Transverse colon (tissue), 3 donors: ENCODE data around the gene EPHA8.

ENCODE experiments used
- CTCF ChIP-seq, 5 experiments: fragments of 200-600 bp in 3 of 5; fragments of 450-650 bp in 2 of 5; sonication (generic) in 3 of 5; IDR thresholded peaks; 1 replicate in 2 of 5; 2 replicates in 3 of 5; pipeline ENCODE4 v1.5.1; 2016 to 2017; ENCODE audit warnings: antibody characterized with exemption in 5 of 5, inconsistent platforms in 3 of 5, mild to moderate bottlenecking in 2 of 5, moderate library complexity in 1 of 5
- POLR2A ChIP-seq: fragments of 450-650 bp; IDR thresholded peaks from one replicate; pipeline ENCODE4 v1.6.1; 2016; ENCODE audit warnings: antibody characterized with exemption, mild to moderate bottlenecking, moderate library complexity

GRCh38 chr1:22557341-22557950 lies 5.8 kb upstream of the EPHA8 start:
- TF ChIP-seq CTCF (IDR thresholded peaks at IDR 0.05) (no peak), POLR2A (no peak)
